RKO (cell line): Measurements from ENCODE around the gene SARS1.

Experiments
- DNase-seq: peaks from one replicate; pipeline ENCODE4 v3.0.0-alpha.2; 2016; ENCODE audit warnings: low spot score

Gene SARS1

DNA sequence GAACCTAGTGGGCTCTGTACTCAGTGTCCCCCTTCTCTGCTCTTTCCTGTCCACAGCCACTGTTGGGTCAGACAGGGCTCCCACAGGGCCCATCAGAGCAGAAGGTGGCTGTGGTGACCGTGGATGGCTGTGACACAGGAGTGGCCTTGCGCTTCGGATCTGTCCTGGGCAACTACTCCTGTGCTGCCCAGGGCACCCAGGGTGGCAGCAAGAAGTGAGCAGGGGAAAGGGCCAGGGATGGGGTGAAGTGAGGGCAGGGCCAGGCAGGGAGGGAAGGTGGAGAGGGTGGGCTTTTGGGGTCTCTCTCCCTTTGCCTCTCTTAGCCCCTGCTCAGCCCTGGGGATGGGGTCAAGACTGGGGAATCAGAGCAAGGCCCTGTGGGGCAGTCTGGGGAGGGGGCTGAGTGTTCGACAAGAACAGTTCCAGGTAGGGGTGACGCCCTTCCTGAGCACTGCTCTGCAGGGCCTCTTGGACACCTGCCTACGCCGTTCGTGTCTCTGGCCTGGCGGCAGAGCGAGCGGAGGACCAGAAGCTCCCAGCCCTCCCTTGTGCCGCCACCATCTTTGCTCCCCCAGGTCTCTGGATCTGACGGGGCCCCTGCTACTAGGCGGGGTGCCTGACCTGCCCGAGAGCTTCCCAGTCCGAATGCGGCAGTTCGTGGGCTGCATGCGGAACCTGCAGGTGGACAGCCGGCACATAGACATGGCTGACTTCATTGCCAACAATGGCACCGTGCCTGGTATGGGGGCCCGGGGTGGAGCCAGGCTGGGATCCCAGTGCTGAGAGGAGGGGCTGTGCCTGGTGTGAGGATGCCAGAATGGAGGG is 48.7 kb downstream of the SARS1 start:
- no peak for DNase-seq

GRCh38 chr1:109263234-109263596 is 49.5 kb downstream of the SARS1 start:
- no peak for DNase-seq

DNA sequence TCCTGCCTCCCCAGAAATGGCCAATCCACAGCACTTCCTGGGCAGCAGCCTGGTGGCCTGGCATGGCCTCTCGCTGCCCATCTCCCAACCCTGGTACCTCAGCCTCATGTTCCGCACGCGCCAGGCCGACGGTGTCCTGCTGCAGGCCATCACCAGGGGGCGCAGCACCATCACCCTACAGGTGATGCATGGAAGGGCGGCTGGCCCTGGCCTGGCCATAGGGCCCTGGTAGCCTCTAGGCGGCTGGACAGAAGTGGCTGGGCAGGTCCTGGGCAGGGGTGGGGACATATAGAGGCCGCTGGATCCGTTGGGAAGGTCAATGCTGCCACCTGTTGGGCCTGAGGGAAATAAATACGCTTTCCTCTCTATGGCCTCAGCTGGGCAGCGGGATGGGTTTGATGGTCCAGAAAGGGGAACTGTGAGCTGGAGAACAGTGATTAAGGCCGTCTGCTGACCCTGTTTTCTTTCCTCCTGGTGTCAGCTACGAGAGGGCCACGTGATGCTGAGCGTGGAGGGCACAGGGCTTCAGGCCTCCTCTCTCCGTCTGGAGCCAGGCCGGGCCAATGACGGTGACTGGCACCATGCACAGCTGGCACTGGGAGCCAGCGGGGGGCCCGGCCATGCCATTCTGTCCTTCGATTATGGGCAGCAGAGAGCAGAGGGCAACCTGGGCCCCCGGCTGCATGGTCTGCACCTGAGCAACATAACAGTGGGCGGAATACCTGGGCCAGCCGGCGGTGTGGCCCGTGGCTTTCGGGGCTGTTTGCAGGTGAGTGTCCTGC is 50.1 kb downstream of the SARS1 start:
- DNase-seq, result peak; percentile 74

- DNase-seq, result no peak
Measured at GRCh38 chr1:109264379-109264755, 50.6 kb downstream of the SARS1 start.

- DNase-seq, result no peak
Measured at GRCh38 chr1:109265016-109265415, 51.3 kb downstream of the SARS1 start.

DNA sequence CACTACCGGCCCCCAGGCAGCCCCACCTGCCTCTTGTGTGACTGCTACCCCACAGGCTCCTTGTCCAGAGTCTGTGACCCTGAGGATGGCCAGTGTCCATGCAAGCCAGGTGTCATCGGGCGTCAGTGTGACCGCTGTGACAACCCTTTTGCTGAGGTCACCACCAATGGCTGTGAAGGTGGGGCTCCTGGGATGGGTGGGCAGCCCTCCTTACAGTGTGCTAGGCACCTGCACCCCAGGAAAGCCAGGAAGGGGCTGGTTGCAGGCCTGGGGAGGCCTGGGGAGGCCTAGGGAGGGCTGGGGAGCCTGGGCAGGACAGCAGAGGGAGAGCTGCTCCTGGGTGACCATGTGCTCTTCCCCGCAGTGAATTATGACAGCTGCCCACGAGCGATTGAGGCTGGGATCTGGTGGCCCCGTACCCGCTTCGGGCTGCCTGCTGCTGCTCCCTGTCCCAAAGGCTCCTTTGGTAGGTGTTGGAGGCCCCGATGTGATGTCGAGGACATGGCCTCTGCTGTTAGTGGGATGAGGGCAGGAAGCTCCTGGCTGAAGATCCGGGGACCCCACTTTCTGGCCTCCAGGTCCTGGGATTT is 52.1 kb downstream of the SARS1 start:
- DNase-seq, result no peak

DNA sequence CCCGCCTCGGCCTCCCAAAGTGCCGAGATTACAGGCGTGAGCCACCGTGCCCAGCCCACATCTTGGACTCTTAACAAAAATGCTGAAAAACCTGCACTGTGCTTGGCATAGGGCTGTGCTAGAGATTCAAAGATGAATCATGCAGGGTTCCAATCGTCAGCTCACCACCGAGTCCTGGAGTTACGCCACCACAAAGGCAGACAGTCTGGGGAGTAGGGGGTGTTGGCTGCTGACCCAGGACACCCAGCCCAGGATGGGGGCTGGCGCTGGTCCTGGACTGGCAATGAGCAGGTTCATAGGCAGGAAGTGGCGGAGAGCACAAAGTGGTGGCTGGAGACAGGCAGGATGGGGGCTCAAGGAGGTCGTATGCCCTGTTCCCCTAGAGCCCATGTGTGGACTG is 53.2 kb downstream of the SARS1 start:
- DNase-seq, result no peak

DNA sequence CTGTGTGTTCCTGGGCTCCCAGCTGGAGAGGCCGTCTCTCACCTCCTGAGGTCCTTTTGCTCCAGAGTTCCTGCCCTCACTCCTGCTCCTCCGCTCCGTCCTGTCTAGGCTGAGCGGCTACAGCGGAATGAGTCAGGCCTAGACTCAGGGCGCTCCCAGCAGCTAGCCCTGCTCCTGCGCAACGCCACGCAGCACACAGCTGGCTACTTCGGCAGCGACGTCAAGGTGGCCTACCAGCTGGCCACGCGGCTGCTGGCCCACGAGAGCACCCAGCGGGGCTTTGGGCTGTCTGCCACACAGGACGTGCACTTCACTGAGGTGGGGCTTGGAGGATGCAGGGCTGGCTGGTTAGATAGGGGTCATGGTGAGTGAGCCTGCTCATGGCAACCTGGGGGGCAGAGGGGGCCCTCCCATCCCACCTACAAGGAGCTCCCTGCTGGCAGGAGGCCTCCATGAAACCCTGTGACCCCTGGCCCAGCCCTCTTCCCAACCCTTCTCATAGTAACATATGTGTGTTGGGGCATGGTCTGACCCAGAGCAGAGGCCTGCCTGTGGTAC is 54.1 kb downstream of the SARS1 start:
- DNase-seq, result no peak

GRCh38 chr1:109268431-109269211 is 54.9 kb downstream of the SARS1 start:
- no peak for DNase-seq

- DNase-seq, result no peak
Measured at GRCh38 chr1:109269212-109269980, 55.7 kb downstream of the SARS1 start.

- no peak for DNase-seq
Measured at GRCh38 chr1:109269981-109270622, 56.4 kb downstream of the SARS1 start.

GRCh38 chr1:109270623-109271317 is 57.1 kb downstream of the SARS1 start:
- DNase-seq, result no peak

DNA sequence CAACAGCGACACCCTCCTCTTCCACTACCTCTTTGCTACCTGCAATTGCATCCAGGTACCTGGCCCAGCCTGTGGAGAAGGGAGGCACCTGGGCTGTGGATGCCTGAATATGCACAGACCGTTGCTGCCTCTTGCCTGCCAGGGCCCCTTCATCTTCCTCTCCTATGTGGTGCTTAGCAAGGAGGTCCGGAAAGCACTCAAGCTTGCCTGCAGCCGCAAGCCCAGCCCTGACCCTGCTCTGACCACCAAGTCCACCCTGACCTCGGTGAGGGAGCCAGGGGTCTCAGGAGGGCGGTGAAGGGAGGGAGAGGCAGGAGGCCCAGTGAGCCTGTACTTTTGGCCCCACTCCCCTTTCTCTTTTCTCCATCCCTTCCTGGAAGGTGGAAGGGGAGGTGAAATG is 57.7 kb downstream of the SARS1 start:
- DNase-seq, result no peak

DNA sequence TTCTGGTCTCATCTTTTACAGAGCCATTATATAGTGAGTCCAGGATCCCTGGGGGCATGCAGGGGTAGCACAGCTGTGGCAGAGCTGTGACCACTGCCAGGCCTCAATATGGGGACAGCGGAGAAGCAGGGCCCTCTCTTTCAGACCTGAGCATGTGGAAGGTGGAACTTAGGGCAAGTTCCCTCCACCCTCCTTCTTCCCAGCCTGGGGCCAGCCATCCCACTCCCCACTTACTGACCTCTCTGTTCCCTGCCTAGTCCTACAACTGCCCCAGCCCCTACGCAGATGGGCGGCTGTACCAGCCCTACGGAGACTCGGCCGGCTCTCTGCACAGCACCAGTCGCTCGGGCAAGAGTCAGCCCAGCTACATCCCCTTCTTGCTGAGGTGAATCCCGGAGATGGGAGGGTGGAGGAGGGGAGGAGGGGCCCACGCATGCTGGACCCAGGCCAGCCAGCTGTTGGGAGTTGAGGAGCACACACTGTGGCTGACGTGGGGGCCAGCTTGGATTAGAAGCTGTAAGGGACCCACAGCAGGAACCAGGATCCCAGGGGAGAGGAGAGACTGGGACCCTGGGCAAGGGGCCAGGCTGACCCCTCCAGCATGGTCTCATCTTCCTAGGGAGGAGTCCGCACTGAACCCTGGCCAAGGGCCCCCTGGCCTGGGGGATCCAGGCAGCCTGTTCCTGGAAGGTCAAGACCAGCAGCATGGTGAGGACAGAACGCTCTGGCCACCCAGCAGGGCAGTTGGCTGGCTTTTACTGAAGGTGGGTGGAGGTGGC is 58.5 kb downstream of the SARS1 start:
- DNase-seq, result no peak

GRCh38 chr1:109272831-109273547 is 59.3 kb downstream of the SARS1 start:
- DNase-seq, result no peak

DNA sequence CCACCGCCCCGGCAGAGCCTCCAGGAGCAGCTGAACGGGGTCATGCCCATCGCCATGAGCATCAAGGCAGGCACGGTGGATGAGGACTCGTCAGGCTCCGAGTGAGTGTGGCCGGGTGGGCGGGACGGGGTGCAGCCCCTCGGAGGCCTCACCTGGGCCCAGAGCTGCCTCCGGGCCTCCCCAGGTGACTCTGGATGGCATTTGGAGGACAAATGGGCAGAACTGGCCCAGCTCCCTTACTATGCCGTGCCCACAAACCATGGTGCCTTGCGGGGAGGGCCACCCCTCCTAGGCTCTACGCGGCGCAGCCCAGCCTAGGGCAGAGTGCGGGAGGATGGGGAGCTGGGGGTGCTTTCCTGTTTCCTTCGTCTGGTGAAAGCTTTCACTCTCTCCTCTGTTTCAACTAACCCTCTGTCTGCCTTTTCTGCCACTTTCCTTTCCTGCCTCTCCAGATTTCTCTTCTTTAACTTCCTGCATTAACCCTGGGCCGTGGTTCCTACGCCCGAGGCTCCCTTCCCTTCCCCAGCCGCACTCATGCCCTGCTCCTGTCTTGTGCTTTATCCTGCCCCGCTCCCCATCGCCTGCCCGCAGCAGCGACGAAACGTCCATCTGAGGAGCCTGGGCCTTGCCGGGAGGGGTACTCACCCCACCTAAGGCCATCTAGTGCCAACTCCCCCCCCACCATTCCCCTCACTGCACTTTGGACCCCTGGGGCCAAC is 60.0 kb downstream of the SARS1 start:
- no peak for DNase-seq

DNA sequence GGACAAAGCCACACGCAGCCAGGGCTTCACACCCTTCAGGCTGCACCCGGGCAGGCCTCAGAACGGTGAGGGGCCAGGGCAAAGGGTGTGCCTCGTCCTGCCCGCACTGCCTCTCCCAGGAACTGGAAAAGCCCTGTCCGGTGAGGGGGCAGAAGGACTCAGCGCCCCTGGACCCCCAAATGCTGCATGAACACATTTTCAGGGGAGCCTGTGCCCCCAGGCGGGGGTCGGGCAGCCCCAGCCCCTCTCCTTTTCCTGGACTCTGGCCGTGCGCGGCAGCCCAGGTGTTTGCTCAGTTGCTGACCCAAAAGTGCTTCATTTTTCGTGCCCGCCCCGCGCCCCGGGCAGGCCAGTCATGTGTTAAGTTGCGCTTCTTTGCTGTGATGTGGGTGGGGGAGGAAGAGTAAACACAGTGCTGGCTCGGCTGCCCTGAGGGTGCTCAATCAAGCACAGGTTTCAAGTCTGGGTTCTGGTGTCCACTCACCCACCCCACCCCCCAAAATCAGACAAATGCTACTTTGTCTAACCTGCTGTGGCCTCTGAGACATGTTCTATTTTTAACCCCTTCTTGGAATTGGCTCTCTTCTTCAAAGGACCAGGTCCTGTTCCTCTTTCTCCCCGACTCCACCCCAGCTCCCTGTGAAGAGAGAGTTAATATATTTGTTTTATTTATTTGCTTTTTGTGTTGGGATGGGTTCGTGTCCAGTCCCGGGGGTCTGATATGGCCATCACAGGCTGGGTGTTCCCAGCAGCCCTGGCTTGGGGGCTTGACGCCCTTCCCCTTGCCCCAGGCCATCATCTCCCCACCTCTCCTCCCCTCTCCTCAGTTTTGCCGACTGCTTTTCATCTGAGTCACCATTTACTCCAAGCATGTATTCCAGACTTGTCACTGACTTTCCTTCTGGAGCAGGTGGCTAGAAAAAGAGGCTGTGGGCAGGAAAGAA is 61.1 kb downstream of the SARS1 start:
- no peak for DNase-seq
